Right lobe of liver (tissue), 6 donors: Measurements from ENCODE around the gene TRPV2. TPM values are rescaled to one million over a fixed set of nuclear protein-coding genes. Genes with fewer than 3 reads are reported as not detected.
"Not testable (repeated sequence)": the region's sequence is repeated elsewhere in the genome, so short reads cannot be mapped to it uniquely, and the experiment has no call there.

ENCODE experiments used
- ATAC-seq, 4 donors: fragments of 200-7000 bp; cut with Tn5 transposase; one replicate each; pipeline ENCODE4 v1.9.1; 2020; ENCODE audit warnings: mild to moderate bottlenecking in 4 of 4, moderate library complexity in 4 of 4
- DNase-seq, 3 donors: peaks; one replicate each; pipeline ENCODE4 v3.0.0-alpha.2; 2020
- H3K27ac ChIP-seq, 3 donors: fragments of 200-600 bp; one replicate each; pipeline ENCODE4 v1.8.0; 2022
- H3K27me3 ChIP-seq, 2 donors: fragments of 200-600 bp; one replicate each; pipeline ENCODE4 v1.8.0; 2022
- H3K36me3 ChIP-seq, 4 donors: fragments of 200-600 bp; sonication (generic) in 1 of 4; one replicate each; pipeline versions ENCODE4 v1.5.1 to v1.8.0; 2017 to 2022; ENCODE audit warnings: control low read depth in 1 of 4
- H3K4me1 ChIP-seq, 4 donors: fragments of 200-600 bp; sonication (generic) in 1 of 4; one replicate each; pipeline versions ENCODE4 v1.5.1 to v1.8.0; 2017 to 2022; ENCODE audit warnings: control low read depth in 1 of 4
- H3K4me3 ChIP-seq, 3 donors: fragments of 200-600 bp; one replicate each; pipeline ENCODE4 v1.8.0; 2022
- H3K9me3 ChIP-seq, 4 donors: fragments of 200-600 bp; sonication (generic) in 1 of 4; one replicate each; pipeline versions ENCODE4 v1.5.1 to v1.8.0; 2017 to 2022; ENCODE audit warnings: control low read depth in 1 of 4
- POLR2A ChIP-seq: fragments of 450-650 bp; IDR thresholded peaks from one replicate; pipeline ENCODE4 v1.6.1; 2017; ENCODE audit warnings: antibody characterized with exemption, mild to moderate bottlenecking
- WGBS: methylation state at CpG from one replicate; pipeline ENCODE4 v1.1.6; 2018; ENCODE audit warnings: low coverage, low lambda C conversion rate; ENCODE audit not compliant: insufficient coverage; ENCODE audit errors: missing lambda C conversion rate; 5-methylcytosine and 5-hydroxymethylcytosine counted together
- intact Hi-C, 2 donors: fragments of 100-400 bp; cut with DNase I; formaldehyde crosslinking; loops; one replicate each; pipeline versions ENCODE4 v1.11.2 to v1.14.1; 2022
- total RNA-seq, 6 experiments: library from RNA; depleted of rRNA in 2 of 6; stranded (reverse); fragments of >200 nt in 2 of 6; fragmentation: NEBNext Ultra II Directional in 3 of 6; extraction: Animal tissue kit (Norgen Biotek cat#: 25700) in 3 of 6; gene quantifications; one replicate each; pipeline versions ENCODE4 v1.1.0 to v1.2.4, GENCODE V29; 2016 to 2023
- TF ChIP-seq, protein P1 (sequence below), 4 donors: fragments of 200-600 bp in 3 of 4; fragments of 450-650 bp in 1 of 4; IDR thresholded peaks; one replicate each; pipeline versions ENCODE4 v1.5.1 to v1.8.0; 2016 to 2022; ENCODE audit warnings: antibody characterized with exemption in 4 of 4, mild to moderate bottlenecking in 2 of 4
- donor health status: DM: no; HTN: yes; CAD: no.
- donor health status: DM: no; HTN: no; CAD: no.
- donor health status: DM: no; HTN: no; CAD: no.
- donor health status: DM: no; HTN: yes; CAD: no.
- donor health status: DM: no; HTN: yes; CAD: no.

The TRPV2 gene
- total RNA-seq, 6 experiments from 2014 or later = 3.3 to 8.2 (median 4.8) TPM

DNA sequence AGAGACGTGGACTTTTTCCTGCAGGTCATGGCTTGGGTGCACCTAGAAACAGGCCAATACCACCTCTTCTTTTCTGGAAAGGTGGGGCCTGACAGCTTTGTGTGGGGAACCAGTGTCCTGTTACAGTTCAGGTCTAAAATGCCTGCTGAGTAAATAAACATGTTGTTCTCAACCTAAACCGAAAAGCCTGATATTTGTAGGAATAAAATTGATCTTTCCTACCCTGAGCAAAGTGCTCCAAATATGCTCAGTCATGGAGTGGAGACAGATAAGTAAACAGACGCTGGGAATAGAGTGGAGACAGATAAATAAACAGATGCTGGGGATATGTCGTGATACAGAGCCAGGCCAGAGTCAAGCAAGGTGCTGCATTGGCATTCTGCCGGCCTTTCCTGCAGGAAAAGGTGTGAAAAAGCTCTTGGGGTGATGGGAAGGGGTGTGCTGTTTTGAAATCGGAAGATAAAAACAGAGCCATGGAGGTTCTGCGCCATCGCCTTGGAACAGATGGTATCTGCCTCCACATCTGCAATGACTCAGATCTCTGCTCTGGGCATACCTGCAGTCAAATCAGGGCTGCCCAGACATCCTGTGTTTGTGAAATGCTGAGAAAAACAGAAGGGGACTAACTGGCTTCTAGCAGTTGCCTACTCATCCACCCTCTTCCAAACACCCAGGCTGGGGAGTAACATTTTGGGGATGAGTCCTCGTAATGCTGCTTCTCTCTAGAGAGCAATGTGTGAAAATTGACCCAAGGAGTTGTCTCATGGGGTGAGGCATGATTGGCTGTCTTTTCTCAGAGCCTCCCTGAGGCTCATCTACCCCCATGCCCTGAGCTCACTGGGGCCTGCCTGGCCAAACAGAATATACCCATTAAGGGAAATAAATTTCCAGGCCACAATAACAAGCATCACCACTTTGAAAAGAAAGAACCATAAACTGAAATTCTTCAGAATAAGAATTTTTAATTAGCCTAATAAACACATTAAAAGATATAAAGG lies 16.8 kb upstream of the TRPV2 start:
- Histone ChIP-seq H3K9me3 (no peaks in the 10 kb centered on the region), H3K4me1 (peaks cover 0 to 44% (median 16%) of the 10 kb centered on the region in 4 donors), H3K4me3 (no peak overlapping the region), H3K36me3 (no peaks in the 10 kb centered on the region), H3K27ac (peak overlapping the region; percentile 57 to 95 (median 85)), H3K27me3 (no peaks in the 10 kb centered on the region)
- DNase-seq = peak in 1 of 3 donors; percentile 60
- peak; percentile 85 to 93 (median 87) for ATAC-seq
- TF ChIP-seq, protein P1, sequence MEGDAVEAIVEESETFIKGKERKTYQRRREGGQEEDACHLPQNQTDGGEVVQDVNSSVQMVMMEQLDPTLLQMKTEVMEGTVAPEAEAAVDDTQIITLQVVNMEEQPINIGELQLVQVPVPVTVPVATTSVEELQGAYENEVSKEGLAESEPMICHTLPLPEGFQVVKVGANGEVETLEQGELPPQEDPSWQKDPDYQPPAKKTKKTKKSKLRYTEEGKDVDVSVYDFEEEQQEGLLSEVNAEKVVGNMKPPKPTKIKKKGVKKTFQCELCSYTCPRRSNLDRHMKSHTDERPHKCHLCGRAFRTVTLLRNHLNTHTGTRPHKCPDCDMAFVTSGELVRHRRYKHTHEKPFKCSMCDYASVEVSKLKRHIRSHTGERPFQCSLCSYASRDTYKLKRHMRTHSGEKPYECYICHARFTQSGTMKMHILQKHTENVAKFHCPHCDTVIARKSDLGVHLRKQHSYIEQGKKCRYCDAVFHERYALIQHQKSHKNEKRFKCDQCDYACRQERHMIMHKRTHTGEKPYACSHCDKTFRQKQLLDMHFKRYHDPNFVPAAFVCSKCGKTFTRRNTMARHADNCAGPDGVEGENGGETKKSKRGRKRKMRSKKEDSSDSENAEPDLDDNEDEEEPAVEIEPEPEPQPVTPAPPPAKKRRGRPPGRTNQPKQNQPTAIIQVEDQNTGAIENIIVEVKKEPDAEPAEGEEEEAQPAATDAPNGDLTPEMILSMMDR (IDR thresholded peaks at IDR 0.05) = no peak
- TF ChIP-seq POLR2A = no peak
- intact Hi-C loops = no loop called here
- 19% methylated on average over 9 of the region's 9 CpGs for WGBS

DNA sequence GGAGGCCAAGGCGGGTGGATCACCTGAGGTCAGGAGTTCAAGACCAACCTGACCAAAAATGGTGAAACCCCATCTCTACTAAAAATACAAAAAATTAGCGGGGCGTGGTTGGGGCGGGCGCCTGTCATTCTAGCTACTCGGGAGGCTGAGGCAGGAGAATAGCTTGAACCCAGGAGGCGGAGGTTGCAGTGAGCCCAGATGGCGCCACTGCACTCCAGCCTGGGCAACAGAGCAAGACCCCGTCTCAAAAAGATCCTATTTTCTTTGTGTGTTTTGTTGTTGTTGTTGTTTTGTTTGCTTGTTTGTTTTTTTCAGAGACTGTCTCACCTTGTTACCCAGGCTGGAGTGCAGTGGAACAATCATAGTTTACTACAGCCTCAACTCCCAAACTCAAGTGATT lies 11.5 kb upstream of the TRPV2 start:
- DNase-seq, H3K27me3 ChIP-seq, H3K36me3 ChIP-seq, H3K9me3 ChIP-seq, intact Hi-C loops, H3K27ac ChIP-seq, ATAC-seq, H3K4me3 ChIP-seq: not testable (repeated sequence)
- peaks cover 0 to 20% (median 9%) of the 10 kb centered on the region in 4 donors for H3K4me1 ChIP-seq
- WGBS = 71% methylated on average over 1 of the region's 9 CpGs

DNA sequence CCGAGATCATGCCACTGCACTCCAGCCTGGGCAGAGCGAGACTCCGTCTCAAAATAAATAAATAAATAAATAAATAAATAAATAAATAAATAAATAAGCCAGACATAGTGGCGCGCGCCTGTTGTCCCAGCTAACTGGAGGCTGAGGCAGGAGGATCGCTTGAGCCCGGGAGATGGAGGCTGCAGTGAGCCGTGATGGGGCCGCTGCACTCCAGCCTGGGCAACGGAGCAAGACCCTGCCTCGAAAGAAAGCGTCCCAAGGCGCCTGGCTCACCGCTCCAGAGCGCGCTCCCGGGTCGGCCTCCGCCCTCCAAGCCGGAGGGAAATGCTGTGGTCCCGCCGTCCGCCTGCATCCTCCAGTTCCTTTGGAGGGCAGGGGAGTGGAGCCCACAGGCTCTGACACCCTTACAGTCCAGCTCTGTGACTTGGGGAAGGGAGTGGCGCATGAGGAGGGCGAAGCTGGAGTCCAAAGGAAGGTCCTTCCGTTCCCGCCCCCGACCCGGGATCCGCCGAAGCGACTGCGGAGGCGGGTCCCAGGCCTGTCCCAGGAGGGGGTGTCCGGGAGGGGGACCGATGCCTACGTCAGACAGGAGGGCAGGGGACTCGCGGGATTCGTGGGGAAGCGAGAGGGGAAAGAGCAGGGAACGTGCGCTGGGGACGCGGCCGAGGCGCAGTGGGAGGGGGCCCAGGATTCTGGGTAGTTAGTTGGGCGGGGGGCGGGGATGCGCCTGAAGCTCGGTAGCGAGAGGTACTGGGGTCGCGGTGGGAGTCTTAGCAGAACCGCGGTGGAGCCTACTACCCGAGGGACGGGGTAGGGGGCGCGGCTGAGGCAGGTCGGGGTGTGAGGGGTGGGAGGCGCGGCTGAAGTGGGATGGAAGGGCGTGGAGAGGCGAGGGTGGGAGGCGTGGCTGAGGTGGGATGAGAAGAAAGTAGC lies 8.4 kb upstream of the TRPV2 start:
- no peaks in the 10 kb centered on the region for H3K36me3 ChIP-seq
- no peak for TF ChIP-seq POLR2A
- TF ChIP-seq, protein P1 (IDR thresholded peaks at IDR 0.05) = no peak
- no peaks in the 10 kb centered on the region for H3K9me3 ChIP-seq
- intact Hi-C loops = no loop called here
- WGBS = 9% methylated on average over 44 of the region's 67 CpGs
- DNase-seq = peak in 2 of 3 donors; percentile 61 to 67
- H3K27me3 ChIP-seq = no peaks in the 10 kb centered on the region
- peak overlapping the region; percentile 52 to 55 (median 55) for H3K4me3 ChIP-seq
- peak; percentile 65 to 76 (median 74) for ATAC-seq
- H3K4me1 ChIP-seq = no peaks in the 10 kb centered on the region
- H3K27ac ChIP-seq = peak overlapping the region in 2 of 3 donors; percentile 37 to 69

DNA sequence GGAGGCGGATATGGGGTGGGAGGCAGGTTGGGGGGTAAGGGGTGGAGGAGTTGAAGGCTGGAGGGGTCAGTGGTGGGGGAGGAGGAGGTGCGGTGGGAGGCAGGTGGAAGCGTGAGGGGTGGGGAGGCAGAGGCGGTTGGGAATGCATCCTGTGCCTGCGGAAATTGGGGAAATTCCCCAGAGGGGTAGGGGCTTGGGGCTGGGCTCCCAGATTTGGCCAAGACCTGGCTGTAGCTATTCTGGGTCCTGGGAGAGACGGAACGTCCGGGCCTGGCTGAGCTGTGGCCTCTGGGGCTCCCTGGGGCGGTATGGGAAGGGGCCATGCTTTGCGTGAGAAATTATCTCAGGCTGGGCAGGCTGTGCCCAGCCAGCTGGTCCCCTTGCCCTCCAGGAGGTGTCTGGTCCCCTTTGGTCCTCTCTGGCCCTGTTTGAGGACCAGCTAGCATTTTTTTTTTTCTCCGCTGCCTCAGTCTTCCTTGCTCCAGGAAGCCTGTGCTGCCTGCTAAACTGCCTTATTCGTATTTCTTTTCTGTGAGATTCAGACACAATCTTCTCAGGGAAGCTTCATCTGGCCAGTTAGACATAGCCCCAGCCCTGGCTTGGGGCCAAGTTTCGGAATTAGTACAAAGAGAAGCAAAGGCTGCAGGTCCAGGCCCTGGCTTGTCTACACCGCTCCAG lies 7.3 kb upstream of the TRPV2 start:
- intact Hi-C loops = no loop called here
- 16% methylated on average over 8 of the region's 14 CpGs for WGBS

More for the DNA sequence above, 7.3 kb upstream of the TRPV2 start:
- TF ChIP-seq, protein P1 (IDR thresholded peaks at IDR 0.05) = no peak
- TF ChIP-seq POLR2A = no peak
- ATAC-seq (peak; percentile 73 to 78 (median 74)), DNase-seq (peak; percentile 72 to 74 (median 74))
- Histone ChIP-seq H3K36me3 (no peaks in the 10 kb centered on the region), H3K4me3 (no peak overlapping the region), H3K27ac (peak overlapping the region; percentile 18 to 64 (median 43)), H3K9me3 (no peaks in the 10 kb centered on the region), H3K27me3 (no peaks in the 10 kb centered on the region), H3K4me1 (no peaks in the 10 kb centered on the region)
